H9 (cell line): ENCODE data around the gene SH3GL2. TPM values are rescaled to one million over a fixed set of nuclear protein-coding genes. Genes with fewer than 3 reads are reported as not detected.

Experiments
- DNase-seq: peaks from one replicate; pipeline ENCODE4 v3.0.0-alpha.2; 2017
- H2AFZ ChIP-seq: one replicate; pipeline ENCODE4 v1.6.1; 2013; ENCODE audit warnings: mild to moderate bottlenecking, low read length, control low read depth, moderate library complexity
- H2AK5ac ChIP-seq: 2 replicates; pipeline ENCODE4 v1.6.1; 2013; ENCODE audit warnings: low read length, control low read depth, mixed read lengths; ENCODE audit not compliant: insufficient read length
- H2BK120ac ChIP-seq: one replicate; pipeline ENCODE4 v1.6.1; 2013; ENCODE audit warnings: low read depth, mild to moderate bottlenecking, low read length, control low read depth, inconsistent platforms; ENCODE audit not compliant: poor library complexity, severe bottlenecking
- H2BK12ac ChIP-seq: 2 replicates; pipeline ENCODE4 v1.6.1; 2013; ENCODE audit warnings: low read length, control low read depth, mixed read lengths, low read depth; ENCODE audit not compliant: insufficient read length
- H2BK15ac ChIP-seq: 2 replicates; pipeline ENCODE4 v1.6.1; 2013; ENCODE audit warnings: low read depth, low read length, control low read depth
- H2BK20ac ChIP-seq: one replicate; pipeline ENCODE4 v1.6.1; 2013; ENCODE audit warnings: low read depth, mild to moderate bottlenecking, low read length, control low read depth, inconsistent platforms; ENCODE audit not compliant: poor library complexity, severe bottlenecking
- H2BK5ac ChIP-seq: 2 replicates; pipeline ENCODE4 v1.6.1; 2013; ENCODE audit warnings: low read length, control low read depth, mixed read lengths; ENCODE audit not compliant: insufficient read length
- H3K14ac ChIP-seq: 2 replicates; pipeline ENCODE4 v1.6.1; 2013; ENCODE audit warnings: low read length, control low read depth; ENCODE audit not compliant: insufficient read depth
- H3K18ac ChIP-seq: 2 replicates; pipeline ENCODE4 v1.6.1; 2013; ENCODE audit warnings: low read depth, mild to moderate bottlenecking, mixed read lengths, low read length, control low read depth; ENCODE audit not compliant: insufficient read length
- H3K23ac ChIP-seq: 2 replicates; pipeline ENCODE4 v1.6.1; 2013; ENCODE audit warnings: low read length, control low read depth, mixed read lengths, low read depth; ENCODE audit not compliant: insufficient read length
- H3K23me2 ChIP-seq: 2 replicates; pipeline ENCODE4 v1.6.1; 2013; ENCODE audit warnings: low read depth, mild to moderate bottlenecking, mixed read lengths, low read length, control low read depth; ENCODE audit not compliant: insufficient read length, poor library complexity, severe bottlenecking
- H3K27ac ChIP-seq: 2 replicates; pipeline ENCODE4 v1.5.1; 2013; ENCODE audit warnings: low read length, control low read depth, mixed read lengths, low read depth; ENCODE audit not compliant: insufficient read length
- H3K27me3 ChIP-seq: 2 replicates; pipeline ENCODE4 v1.6.1; 2013; ENCODE audit warnings: low read length, control low read depth, inconsistent platforms; ENCODE audit not compliant: insufficient read depth
- H3K4ac ChIP-seq: 2 replicates; pipeline ENCODE4 v1.6.1; 2013; ENCODE audit warnings: low read depth, mild to moderate bottlenecking, control low read depth, inconsistent platforms, low read length, moderate library complexity
- H3K4me1 ChIP-seq: 2 replicates; pipeline ENCODE4 v1.6.1; 2013; ENCODE audit warnings: low read length, control low read depth, inconsistent platforms; ENCODE audit not compliant: insufficient read depth
- H3K4me2 ChIP-seq: 2 replicates; pipeline ENCODE4 v1.6.1; 2013; ENCODE audit warnings: low read length, control low read depth, mixed read lengths; ENCODE audit not compliant: insufficient read length, insufficient read depth
- H3K56ac ChIP-seq: 2 replicates; pipeline ENCODE4 v1.6.1; 2013; ENCODE audit warnings: low read depth, mild to moderate bottlenecking, mixed read lengths, low read length, control low read depth; ENCODE audit not compliant: insufficient read length
- H3K79me1 ChIP-seq: 2 replicates; pipeline ENCODE4 v1.6.1; 2013; ENCODE audit warnings: low read depth, mild to moderate bottlenecking, moderate library complexity, low read length, control low read depth, inconsistent platforms; ENCODE audit not compliant: insufficient read depth, poor library complexity, severe bottlenecking
- H3K79me2 ChIP-seq: 2 replicates; pipeline ENCODE4 v1.6.1; 2013; ENCODE audit warnings: low read length, control low read depth, inconsistent platforms; ENCODE audit not compliant: insufficient read depth
- H3K9ac ChIP-seq: 2 replicates; pipeline ENCODE4 v1.6.1; 2013; ENCODE audit warnings: low read length, control low read depth, mixed read lengths; ENCODE audit not compliant: insufficient read length; ENCODE audit errors: extremely low read depth
- H3K9me3 ChIP-seq: one replicate; pipeline ENCODE4 v1.6.1; 2013; ENCODE audit warnings: low read depth, low read length, inconsistent platforms; ENCODE audit not compliant: control insufficient read depth
- H3T11ph ChIP-seq: one replicate; pipeline ENCODE4 v1.6.1; 2013; ENCODE audit warnings: mild to moderate bottlenecking, low read length, control low read depth, inconsistent platforms
- H4K20me1 ChIP-seq: one replicate; pipeline ENCODE4 v1.6.1; 2013; ENCODE audit not compliant: control insufficient read depth, insufficient read length, insufficient read depth
- H4K5ac ChIP-seq: 2 replicates; pipeline ENCODE4 v1.6.1; 2013; ENCODE audit warnings: low read depth, mild to moderate bottlenecking, mixed read lengths, low read length, control low read depth; ENCODE audit not compliant: insufficient read length
- H4K8ac ChIP-seq: replicated peaks from 2 replicates; pipeline ENCODE4 v1.6.1; 2013; ENCODE audit warnings: low read length, control low read depth, mixed read lengths, low read depth; ENCODE audit not compliant: insufficient read length
- H4K91ac ChIP-seq: 2 replicates; pipeline ENCODE4 v1.6.1; 2013; ENCODE audit warnings: low read depth, mild to moderate bottlenecking, moderate library complexity, mixed read lengths, low read length, control low read depth; ENCODE audit not compliant: insufficient read length
- H3K27ac Mint-ChIP-seq, 3 experiments: 2 replicates in 2 of 3; 3 replicates in 1 of 3; pipeline ENCODE4 v1.8.0; 2020 to 2021; ENCODE audit warnings: mixed read lengths in 3 of 3, mild to moderate bottlenecking in 1 of 3, moderate library complexity in 1 of 3
- H3K27me3 Mint-ChIP-seq: 2 replicates; pipeline ENCODE4 v1.8.0; 2021; ENCODE audit warnings: low read depth, mild to moderate bottlenecking, moderate library complexity, mixed read lengths
- H3K36me3 Mint-ChIP-seq, 3 experiments: 2 replicates in 2 of 3; 3 replicates in 1 of 3; pipeline ENCODE4 v1.8.0; 2020 to 2021; ENCODE audit warnings: low read depth in 3 of 3, mixed read lengths in 3 of 3; ENCODE audit not compliant: insufficient read depth in 1 of 3
- H3K4me1 Mint-ChIP-seq, 2 experiments: 2 replicates each; pipeline ENCODE4 v1.8.0; 2020; ENCODE audit warnings: mixed read lengths in 2 of 2
- H3K4me3 Mint-ChIP-seq, 2 experiments: 2 replicates in 1 of 2; 3 replicates in 1 of 2; pipeline ENCODE4 v1.8.0; 2020 to 2021; ENCODE audit warnings: mild to moderate bottlenecking in 2 of 2, mixed read lengths in 2 of 2, moderate library complexity in 1 of 2
- H3K9me3 Mint-ChIP-seq, 2 experiments: 2 replicates in 1 of 2; 3 replicates in 1 of 2; pipeline ENCODE4 v1.8.0; 2020; ENCODE audit warnings: mild to moderate bottlenecking in 2 of 2, mixed read lengths in 2 of 2, moderate library complexity in 1 of 2
- WGBS: extraction: QIAGEN DNeasy Blood & Tissue Kit; methylation state at CpG from one replicate; pipeline ENCODE4 v1.1.7; 2013; ENCODE audit warnings: missing lambda C conversion rate, low lambda C conversion rate, mixed read lengths; ENCODE audit not compliant: insufficient read length; ENCODE audit errors: extremely low coverage; 5-methylcytosine and 5-hydroxymethylcytosine counted together
- total RNA-seq: library from RNA; stranded (reverse); gene quantifications from 2 replicates; pipeline ENCODE4 v1.2.1, GENCODE V29; 2021
- TF ChIP-seq, protein P1 (sequence below): fragments of 200-600 bp; sonication (generic); conservative IDR thresholded peaks from 3 replicates; pipeline ENCODE4 v1.8.0; 2021; ENCODE audit warnings: antibody characterized with exemption, mild to moderate bottlenecking

Gene SH3GL2
- total RNA-seq, 1 experiment from 2014 or later: 6.5 TPM

GRCh38 chr9:17625644-17626388 lies 47.0 kb downstream of the SH3GL2 start:
- H3K27ac Mint-ChIP-seq: peak overlapping the region in 1 of 3 experiments; percentile 77; a peak in 2 of 7 replicates
- H3K9me3 Mint-ChIP-seq: no peaks in the 10 kb centered on the region

More at GRCh38 chr9:17625644-17626388, 47.0 kb downstream of the SH3GL2 start:
- no peaks in the 10 kb centered on the region for H3K79me2 ChIP-seq
- no CpG with 5 or more reads among the region's 6 CpGs for WGBS
- H3K27me3 ChIP-seq: no peaks in the 10 kb centered on the region
- no peak overlapping the region for H2AK5ac ChIP-seq
- no peak overlapping the region for H3K9ac ChIP-seq
- no peak overlapping the region for H3T11ph ChIP-seq
- no peak overlapping the region for H3K18ac ChIP-seq
- no peaks in the 10 kb centered on the region for H3K27me3 Mint-ChIP-seq
- H2BK20ac ChIP-seq: no peak overlapping the region
- H2AFZ ChIP-seq: no peak overlapping the region
- H4K8ac ChIP-seq: no peak overlapping the region
- H2BK15ac ChIP-seq: no peak overlapping the region
- no peaks in the 10 kb centered on the region for H3K36me3 Mint-ChIP-seq
- no peak overlapping the region for H3K4me3 Mint-ChIP-seq
- H3K4me1 Mint-ChIP-seq: peaks cover 8 to 9% of the 10 kb centered on the region in 2 experiments
- no peak overlapping the region for H3K56ac ChIP-seq
- no peak overlapping the region for H3K23ac ChIP-seq
- no peak overlapping the region for H2BK12ac ChIP-seq
- H3K9me3 ChIP-seq: no peaks in the 10 kb centered on the region
- no peak overlapping the region for H3K27ac ChIP-seq
- no peak overlapping the region for H2BK120ac ChIP-seq
- H3K23me2 ChIP-seq: no peaks in the 10 kb centered on the region
- H4K5ac ChIP-seq: no peak overlapping the region
- H4K91ac ChIP-seq: no peak overlapping the region
- H3K4ac ChIP-seq: no peak overlapping the region
- H3K4me2 ChIP-seq: no peak overlapping the region
- H4K20me1 ChIP-seq: no peaks in the 10 kb centered on the region
- H3K14ac ChIP-seq: no peak overlapping the region; the same call in 1 of the 2 replicates
- peaks cover 5% of the 10 kb centered on the region; the same call in 1 of the 2 replicates for H3K4me1 ChIP-seq
- no peaks in the 10 kb centered on the region for H3K79me1 ChIP-seq
- TF ChIP-seq, protein P1, sequence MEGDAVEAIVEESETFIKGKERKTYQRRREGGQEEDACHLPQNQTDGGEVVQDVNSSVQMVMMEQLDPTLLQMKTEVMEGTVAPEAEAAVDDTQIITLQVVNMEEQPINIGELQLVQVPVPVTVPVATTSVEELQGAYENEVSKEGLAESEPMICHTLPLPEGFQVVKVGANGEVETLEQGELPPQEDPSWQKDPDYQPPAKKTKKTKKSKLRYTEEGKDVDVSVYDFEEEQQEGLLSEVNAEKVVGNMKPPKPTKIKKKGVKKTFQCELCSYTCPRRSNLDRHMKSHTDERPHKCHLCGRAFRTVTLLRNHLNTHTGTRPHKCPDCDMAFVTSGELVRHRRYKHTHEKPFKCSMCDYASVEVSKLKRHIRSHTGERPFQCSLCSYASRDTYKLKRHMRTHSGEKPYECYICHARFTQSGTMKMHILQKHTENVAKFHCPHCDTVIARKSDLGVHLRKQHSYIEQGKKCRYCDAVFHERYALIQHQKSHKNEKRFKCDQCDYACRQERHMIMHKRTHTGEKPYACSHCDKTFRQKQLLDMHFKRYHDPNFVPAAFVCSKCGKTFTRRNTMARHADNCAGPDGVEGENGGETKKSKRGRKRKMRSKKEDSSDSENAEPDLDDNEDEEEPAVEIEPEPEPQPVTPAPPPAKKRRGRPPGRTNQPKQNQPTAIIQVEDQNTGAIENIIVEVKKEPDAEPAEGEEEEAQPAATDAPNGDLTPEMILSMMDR: no peak
- no peak for DNase-seq
- H2BK5ac ChIP-seq: no peak overlapping the region
